HS-5 (cell line): ENCODE measurements around the gene CLPSL1.

Experiments
- DNase-seq: peaks from one replicate; pipeline ENCODE4 v3.0.0-alpha.2; 2012; ENCODE audit warnings: low read depth

CLPSL1 gene

GRCh38 chr6:35797837-35798526 is 17.2 kb downstream of the CLPSL1 start:
- no peak for DNase-seq

DNA sequence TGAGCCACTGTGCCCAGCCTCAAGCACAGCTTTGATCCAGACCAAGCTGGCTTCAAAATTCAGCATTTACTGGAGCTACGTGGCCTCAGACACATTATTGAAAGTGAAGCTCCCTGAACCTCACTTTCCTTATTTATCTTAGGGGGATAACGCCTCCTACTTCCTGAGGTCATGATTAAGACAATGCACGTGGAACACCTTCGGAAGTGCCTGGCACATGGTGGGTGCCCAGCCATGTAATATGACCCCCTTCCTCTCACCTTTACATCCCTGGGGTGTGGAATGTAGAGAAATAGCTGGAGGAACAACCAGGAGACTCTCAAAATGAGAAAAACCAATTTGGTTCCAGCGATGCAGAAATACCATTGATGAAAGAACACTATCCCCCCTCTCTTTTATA is 17.9 kb downstream of the CLPSL1 start:
- no peak for DNase-seq

GRCh38 chr6:35801148-35801547 is 20.3 kb downstream of the CLPSL1 start:
- DNase-seq = no peak

GRCh38 chr6:35804996-35805736 is 24.3 kb downstream of the CLPSL1 start, which contains the start of gene LHFPL5:
Gene LHFPL5 (plus strand): TSS chr6:35805352. CDS start chr6:35805671, 319 bp downstream.
- no peak for DNase-seq

GRCh38 chr6:35808688-35809087 is 27.9 kb downstream of the CLPSL1 start:
- no peak for DNase-seq

- no peak for DNase-seq
Measured at GRCh38 chr6:35809809-35810208, 29.0 kb downstream of the CLPSL1 start.

DNA sequence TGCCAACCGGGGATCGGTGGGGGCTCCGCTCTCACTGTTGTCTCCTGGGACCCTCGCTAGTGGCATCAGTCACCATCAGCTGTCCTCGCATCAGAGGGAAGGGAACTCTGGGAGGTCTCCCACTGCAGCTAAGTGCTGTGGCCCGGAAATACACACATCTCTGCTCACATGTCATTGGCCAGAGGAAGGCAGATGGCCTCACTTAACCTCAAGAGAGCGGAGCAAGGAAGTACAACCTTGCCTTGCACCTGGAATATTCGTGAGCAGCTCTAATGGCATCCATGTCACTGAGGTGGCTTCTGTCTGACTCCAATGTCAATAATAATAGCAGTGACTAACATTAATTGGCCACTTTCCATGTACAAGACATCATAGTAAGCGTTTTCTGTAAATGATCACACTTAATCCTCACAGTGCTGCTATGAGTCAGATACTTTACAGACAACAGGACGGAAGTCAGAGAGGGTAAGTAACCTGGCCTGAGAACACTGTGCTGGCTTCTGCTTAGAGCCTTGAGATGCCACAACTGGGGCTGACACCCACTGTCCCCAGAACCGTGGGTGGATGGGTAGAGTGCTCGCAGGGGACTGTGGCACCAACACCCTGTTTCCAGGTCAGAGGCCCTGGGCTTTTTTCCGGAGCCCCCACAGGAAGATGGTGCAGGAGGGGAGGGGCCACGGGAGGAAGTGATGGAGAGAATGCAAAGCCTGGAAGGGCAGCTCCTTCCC is 30.3 kb downstream of the CLPSL1 start:
- DNase-seq = peak; percentile 24

DNA sequence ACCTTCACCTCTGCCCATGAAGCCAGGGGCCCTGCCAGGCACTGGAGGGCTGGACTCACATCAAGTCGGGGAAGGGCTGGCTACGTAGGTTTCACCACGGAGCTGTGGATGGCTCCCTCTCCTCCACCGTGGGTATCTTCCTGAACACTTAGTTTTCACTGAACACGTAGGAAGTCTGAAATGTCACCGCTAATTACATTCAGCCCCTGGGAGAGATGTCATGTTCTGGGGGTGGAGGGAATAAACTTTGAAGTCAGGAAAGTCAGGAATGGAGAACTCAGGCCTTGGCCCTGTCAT is 30.8 kb downstream of the CLPSL1 start:
- no peak for DNase-seq

DNA sequence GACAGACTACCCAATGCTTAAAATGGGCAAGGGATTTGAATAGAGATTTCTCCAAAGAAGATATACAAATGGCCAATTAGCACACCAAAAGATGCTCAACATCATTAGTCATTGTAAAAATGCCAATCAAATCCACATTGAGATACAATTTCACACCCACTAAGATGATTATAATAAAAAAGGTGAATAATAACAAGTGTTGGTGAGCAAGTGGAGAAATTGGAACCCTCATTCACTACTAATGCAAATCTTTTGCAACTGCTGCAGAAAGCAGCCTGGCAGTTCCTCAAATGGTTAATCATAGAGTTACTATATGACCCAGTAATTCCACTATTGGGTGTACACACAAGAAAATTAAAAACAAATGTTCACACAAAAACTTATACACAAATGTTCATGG is 36.7 kb downstream of the CLPSL1 start:
- no peak for DNase-seq

- no peak for DNase-seq
Measured at GRCh38 chr6:35823601-35824000, 42.8 kb downstream of the CLPSL1 start.

- DNase-seq = no peak
Measured at GRCh38 chr6:35824552-35825192, 43.9 kb downstream of the CLPSL1 start.

DNA sequence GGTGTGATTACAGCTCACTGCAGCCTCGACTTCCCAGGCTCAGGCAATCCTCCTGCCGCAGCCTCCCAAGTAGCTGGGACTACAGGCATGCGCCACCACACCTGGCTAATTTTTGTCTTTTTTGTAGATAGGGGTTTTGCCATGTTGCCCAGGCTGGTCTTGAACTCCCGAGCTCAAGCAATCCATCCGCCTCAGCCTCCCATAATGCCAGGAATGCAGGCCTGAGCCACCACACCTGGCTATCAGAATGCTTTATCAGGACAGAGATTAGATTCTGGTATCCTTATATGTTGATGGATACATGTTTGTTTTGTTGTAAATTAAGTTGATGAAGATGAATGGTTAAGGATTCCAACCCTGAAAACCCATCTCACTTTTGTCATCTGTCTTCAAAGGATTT is 48.5 kb downstream of the CLPSL1 start:
- DNase-seq = no peak

GRCh38 chr6:35831257-35832007 is 50.6 kb downstream of the CLPSL1 start:
- no peak for DNase-seq

DNA sequence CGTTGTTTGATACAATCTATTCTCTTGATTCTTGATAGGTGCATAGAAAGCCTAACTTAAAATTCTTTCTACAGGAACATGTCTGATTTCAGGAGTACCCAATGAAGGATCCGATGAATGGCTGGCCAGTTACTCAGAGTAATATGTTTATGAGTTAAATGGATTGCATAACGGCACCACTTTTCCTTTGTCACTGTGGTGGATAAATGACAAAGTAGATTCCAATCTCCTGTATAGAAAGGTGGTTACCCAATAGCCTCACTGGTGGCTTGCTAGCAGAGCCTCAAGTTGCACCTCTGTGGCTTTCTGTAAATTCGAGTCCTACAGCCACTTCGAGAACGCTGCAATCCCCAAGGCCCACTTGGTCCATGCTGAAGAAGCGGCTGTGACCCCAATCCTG is 52.7 kb downstream of the CLPSL1 start:
- peak; percentile 14 for DNase-seq
